Ammon's horn (tissue), 1 donor: ENCODE results near the gene NLRP6.
"Not testable (repeated sequence)": the region's sequence is repeated elsewhere in the genome, so short reads cannot be mapped to it uniquely, and the experiment has no call there.

Experiments used
- DNase-seq: peaks from one replicate; pipeline ENCODE4 v3.0.0-alpha.2; 2016; ENCODE audit warnings: low spot score

NLRP6 gene

DNA sequence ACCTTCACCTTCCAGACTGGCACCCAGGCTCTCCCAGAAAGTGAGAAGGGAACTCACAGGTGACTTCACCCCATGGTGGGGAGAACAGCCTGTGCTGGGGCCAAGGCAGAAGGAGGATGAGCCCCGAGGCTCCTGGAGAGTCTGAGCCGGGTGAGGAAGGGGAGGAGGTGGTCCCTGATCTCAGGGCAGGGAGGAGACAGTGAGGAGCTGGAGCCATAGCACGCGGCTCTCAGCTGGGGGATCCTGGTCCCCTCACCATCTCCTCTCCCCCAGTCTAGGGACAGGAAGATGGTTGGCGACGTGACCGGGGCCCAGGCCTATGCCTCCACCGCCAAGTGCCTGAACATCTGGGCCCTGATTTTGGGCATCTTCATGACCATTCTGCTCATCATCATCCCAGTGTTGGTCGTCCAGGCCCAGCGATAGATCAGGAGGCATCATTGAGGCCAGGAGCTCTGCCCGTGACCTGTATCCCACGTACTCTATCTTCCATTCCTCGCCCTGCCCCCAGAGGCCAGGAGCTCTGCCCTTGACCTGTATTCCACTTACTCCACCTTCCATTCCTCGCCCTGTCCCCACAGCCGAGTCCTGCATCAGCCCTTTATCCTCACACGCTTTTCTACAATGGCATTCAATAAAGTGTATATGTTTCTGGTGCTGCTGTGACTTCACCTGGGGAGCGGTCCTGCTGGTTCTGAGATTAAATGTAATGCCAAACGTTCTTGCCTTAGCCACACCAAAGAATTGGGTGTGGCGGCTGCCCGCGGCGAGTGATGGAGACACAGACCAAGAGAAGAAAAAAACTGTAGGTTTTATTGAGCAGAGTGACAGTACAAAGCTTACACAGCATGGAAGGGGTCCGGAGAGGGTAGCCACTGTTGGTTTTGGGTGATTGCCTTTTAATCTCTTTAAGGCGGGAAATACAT lies 30.8 kb downstream of the NLRP6 start:
- DNase-seq = not testable (repeated sequence)

DNA sequence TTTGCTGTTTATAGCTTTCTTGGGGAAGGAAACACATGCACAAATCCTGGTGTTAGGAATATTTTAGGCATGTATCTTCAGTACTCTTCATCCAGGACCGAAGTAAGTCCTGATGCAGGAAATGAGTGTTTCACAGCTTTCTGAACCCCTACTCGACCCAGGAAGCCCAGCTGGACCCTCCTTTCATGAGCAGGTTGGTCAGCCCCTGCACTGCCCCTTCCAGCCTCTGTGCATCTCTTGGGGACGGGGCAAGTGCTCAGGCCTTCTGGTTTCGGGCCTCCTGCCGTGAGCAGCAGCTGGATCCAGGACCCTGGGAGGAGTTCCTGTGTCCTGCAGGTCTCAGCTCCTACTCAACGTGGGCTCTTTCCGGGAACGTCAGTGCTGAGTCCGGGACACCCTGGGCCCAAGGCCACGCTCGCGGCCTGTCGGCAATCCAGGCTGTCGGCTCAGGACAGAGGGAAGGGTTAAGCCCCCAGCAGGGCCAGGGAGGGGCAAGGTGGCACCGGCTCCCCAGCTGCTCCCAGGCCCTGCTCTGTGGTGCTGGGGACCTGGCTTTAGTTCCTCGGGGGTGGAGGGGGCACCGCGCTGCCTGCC lies 31.9 kb downstream of the NLRP6 start:
- not testable (repeated sequence) for DNase-seq

DNA sequence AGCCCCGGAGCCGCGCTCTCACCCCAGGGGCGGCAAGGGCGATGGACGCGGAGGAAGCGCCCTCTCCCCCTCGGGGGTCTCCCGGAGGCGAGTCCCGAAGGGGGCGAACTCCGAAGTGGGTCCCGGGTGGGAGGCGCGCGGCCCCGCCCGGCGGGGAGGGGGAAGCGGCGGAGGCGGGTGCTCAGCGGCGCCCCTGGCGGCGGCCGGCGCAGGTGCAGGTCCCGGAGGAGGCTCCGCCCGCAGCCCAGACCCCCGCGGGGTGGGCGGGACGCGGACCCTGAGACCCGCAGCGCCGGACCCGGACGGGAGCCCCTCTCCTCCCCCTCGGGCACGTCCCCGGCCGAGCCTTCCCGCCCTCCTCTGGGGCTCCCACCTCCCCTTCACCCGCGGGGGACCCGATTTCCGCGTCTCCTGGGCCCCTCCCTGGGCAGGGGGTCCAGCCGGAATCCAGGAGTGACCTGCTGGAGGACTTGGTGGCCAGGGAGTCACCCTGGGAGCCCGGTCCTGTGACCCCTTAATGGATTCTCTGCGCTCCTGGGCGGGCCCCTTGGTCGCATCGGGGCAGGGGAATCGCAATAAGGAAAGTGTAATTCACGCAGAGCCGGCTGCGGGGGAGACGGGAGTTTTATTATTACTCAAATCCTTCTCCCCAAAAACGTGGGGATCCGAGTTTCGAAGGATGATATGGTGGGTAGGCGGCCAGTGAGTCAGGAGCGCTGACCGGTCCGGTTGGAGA lies 33.0 kb downstream of the NLRP6 start:
- not testable (repeated sequence) for DNase-seq

DNA sequence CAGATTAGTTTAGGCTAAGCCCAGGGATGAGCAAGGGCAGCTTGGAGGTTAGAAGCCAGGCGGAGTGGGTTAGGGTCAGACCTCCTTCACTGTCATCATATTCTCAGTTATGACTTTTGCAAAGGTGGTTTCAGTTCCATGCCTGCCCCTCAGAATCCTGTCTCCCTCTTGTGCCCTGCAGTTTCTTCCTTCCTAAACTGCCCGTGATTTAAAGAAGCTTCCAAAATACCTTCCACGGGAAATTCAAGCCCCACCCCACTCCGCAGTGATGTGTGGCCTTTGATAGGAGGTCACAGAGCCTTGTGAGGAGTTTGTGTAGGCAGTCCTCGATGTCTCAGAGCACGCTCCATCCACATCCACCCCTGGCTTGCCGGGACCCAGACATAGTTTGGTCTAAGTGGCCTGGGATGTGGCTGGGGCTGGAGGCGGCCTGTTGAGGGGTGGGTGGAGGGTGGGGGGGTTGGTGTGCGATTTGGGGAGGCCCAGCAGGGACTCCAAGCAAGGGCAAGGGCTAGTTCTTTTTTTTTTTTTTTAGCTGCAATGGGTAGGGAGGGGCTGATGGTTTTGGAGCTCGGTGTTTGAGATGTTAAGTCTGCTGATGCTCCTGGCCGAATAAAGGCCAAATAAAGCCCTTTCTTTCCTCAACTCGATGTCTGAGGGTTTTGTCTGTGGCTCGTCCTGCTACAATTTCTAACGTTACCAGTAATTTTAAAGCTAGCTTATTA lies 34.0 kb downstream of the NLRP6 start:
- no peak for DNase-seq

DNA sequence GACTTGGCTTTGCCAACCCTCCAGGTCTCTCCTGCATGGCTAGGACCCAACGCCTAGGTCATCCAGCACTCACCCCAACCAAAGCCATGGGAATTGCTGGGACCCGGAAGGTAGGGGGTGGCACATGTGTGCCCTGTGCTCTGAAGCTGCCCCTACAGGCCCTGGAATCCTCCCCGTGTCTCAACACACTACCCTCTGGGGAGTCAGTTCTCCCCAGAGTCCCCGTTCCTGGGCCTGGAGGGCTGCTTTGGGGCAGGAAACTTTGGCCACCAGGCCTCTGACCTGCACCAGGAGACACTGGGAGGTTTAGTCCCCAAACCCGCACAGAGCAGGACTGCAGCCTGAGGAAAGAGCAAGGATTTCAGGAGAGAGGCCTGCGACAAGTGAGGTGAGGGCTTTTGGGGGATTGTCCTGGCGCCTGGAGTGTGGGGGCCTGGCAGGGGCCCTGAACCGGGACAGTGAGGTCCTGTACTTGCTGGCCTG lies 35.1 kb downstream of the NLRP6 start:
- DNase-seq = no peak

DNA sequence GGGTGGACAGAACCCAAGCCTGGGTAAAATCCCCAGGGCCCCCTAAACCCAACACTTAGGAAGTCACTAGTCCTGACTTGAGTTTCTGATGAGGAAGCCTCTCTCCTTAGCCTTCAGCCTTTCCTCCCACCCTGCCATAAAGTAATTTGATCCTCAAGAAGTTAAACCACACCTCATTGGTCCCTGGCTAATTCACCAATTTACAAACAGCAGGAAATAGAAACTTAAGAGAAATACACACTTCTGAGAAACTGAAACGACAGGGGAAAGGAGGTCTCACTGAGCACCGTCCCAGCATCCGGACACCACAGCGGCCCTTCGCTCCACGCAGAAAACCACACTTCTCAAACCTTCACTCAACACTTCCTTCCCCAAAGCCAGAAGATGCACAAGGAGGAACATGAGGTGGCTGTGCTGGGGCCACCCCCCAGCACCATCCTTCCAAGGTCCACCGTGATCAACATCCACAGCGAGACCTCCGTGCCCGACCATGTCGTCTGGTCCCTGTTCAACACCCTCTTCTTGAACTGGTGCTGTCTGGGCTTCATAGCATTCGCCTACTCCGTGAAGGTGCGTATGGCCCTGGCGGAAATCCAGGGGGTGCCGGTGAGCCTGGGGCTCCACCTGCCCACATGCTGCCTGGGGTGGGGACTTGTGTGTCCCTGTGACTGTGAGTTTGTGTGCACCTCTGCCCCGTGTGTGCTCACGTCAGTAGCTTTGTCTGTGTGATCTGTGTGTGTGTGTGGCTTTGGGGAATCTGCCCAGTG lies 35.8 kb downstream of the NLRP6 start, which contains the start of gene IFITM1:
TSS of gene IFITM1 (plus strand) at position 254 of the 767 bp plus-strand sequence. CDS start at position 385, 131 bp downstream.
- DNase-seq = peak; percentile 37

DNA sequence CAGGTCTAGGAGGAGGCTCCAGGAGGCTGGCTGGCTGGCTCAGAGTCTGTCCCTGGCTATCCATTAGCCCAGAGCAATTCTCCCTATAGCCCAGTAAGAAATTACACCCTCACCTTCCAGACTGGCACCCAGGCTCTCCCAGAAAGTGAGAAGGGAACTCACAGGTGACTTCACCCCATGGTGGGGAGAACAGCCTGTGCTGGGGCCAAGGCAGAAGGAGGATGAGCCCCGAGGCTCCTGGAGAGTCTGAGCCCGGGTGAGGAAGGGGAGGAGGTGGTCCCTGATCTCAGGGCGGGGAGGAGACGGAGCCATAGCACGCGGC lies 36.3 kb downstream of the NLRP6 start:
- DNase-seq = not testable (repeated sequence)

DNA sequence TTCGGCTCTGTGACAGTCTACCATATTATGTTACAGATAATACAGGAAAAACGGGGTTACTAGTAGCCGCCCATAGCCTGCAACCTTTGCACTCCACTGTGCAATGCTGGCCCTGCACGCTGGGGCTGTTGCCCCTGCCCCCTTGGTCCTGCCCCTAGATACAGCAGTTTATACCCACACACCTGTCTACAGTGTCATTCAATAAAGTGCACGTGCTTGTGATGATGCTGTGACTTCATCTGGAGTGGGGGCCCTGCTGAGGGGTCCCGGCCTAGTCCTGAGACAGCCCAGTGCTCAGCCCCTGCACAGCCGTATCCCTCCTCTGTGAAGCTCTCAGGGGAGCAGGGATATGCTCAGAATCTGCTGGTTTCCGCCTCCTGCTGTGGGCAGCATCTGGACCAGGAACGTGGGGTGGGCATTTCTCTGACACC lies 36.9 kb downstream of the NLRP6 start:
- DNase-seq = no peak

DNA sequence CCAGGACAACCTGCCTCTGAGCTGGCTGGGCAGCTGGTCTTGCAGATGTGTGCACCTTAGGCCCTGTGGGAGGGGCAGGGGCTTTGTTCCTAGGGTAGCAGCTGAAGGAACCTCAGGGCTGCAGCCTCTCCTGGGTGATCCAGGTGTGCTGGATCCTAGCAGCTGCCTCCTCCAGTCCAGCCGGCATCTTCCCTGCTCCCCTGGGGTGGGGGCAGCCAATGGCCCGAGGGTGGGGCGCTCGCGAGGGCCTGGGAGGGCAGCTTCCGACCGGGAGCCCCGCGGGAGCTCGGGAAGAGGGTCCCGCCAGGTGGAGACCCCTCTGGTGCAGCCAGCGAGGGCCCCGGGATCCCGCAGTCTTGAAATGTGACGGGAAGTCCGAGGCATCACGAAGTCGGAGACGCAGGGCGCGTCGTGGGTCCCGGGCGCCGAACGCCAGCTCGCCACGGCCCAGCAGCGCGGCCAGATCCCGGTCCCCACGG lies 37.3 kb downstream of the NLRP6 start:
- DNase-seq = no peak

DNA sequence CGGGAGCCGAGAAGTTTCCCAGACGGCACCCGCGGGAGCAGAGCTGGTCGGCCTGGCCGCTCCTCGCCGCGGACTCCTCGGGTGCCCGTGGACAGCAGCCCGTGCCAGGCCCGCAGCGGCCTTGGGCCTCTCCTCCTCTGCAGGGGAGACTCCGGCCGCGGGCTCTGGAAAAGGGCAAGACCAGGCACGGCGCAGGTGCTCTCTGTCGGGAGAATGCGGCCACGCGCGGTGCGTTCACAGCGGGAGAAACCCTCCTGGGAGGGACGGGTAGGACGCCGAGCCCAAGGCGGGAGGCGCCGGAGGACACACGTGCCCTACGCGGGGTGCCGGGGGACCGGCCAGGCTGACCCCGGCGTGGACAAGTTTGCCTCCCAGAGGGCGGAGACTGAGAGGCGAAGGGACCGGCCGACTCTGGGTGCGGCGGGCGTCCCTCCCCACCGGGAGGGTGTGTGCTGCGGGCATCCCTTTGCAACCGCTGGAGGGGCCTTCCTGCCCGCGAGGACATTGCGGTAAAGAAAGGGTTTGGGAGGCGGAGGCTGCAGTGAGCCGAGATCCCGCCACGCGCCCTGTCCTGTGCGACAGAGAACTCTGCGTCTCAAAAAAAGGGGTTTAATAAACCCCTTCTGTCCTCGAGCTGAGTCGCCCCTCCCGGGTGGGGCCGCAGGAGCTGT lies 38.0 kb downstream of the NLRP6 start:
- DNase-seq = no peak

DNA sequence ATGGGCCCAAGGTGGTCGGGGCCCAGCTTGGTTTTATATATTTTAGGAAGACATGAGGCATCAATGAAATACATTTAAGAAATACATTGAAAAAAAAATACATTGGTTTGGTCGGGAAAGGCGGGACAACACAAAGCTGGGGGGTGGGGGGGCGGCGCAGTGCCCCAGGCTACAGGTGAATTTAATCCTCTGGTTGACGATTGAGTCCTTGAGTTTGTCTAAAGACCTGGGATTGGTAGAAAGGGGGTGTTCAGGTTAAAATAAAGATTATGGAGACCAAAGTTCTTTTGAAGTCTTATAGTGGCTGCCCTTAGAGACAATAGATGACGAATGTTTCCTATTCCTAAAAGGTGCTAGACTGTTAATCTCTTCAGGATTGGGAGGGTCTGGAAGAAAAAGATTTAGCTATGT lies 38.7 kb downstream of the NLRP6 start:
- no peak for DNase-seq

DNA sequence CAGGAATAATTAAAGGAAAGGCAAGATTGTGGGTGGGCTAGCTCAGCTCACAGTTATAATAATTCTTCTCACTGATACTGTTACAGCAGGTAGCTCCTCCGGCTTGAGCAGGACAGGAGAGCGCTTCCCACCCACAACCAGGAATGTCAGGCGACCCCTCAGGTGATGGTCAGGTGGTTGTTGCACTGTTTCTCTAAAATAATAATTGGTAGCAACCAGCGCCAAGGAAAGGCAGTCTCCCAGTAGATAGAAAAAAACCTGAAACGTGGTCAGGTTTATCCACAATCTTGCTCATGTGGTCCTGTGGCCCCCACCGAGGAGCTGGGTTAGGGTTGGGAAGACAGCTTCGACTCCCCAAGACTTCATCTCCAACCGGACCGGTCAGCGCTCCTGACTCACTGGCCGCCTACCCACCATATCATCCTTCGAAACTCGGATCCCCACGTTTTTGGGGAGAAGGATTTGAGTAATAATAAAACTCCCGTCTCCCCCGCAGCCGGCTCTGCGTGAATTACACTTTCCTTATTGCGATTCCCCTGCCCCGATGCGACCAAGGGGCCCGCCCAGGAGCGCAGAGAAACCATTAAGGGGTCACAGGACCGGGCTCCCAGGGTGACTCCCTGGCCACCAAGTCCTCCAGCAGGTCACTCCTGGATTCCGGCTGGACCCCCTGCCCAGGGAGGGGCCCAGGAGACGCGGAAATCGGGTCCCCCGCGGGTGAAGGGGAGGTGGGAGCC lies 39.6 kb downstream of the NLRP6 start:
- not testable (repeated sequence) for DNase-seq

DNA sequence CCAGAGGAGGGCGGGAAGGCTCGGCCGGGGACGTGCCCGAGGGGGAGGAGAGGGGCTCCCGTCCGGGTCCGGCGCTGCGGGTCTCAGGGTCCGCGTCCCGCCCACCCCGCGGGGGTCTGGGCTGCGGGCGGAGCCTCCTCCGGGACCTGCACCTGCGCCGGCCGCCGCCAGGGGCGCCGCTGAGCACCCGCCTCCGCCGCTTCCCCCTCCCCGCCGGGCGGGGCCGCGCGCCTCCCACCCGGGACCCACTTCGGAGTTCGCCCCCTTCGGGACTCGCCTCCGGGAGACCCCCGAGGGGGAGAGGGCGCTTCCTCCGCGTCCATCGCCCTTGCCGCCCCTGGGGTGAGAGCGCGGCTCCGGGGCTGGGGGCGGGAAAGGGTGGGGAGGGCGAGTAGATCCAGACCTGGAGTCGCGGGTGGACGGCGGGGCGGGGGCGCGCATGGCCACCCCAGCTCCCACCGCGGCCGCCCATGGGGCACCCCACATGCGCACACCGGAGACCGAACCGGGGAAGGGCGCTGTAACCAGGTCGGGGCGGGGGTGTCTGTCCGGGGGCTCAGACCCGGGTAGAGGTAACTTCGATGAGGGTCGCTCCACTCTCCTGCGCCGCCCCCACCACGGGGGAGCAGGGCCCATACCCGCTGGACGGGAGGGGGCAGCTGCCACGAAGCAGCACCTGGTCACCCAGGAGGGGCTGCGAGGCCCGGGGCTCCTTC lies 40.4 kb downstream of the NLRP6 start:
- not testable (repeated sequence) for DNase-seq

DNA sequence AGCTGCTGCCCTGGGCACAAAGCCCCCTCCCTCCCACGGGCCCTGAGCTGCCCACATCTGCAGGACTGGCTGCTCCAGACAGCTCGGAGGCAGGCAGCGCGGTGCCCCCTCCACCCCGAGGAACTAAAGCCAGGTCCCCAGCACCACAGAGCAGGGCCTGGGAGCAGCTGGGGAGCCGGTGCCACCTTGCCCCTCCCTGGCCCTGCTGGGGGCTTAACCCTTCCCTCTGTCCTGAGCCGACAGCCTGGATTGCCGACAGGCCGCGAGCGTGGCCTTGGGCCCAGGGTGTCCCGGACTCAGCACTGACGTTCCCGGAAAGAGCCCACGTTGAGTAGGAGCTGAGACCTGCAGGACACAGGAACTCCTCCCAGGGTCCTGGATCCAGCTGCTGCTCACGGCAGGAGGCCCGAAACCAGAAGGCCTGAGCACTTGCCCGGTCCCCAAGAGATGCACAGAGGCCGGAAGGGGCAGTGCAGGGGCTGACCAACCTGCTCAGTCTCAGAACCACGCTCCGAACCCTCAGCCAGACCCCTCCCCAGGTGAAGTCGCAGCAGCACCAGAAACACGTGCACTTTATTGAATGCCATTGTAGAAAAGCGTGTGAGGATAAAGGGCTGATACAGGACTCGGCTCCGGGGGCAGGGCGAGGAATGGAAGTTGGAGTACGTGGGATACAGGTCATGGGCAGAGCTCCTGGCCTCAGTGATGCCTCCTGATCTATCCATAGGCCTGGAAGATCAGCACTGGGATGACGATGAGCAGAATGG lies 41.1 kb downstream of the NLRP6 start:
- not testable (repeated sequence) for DNase-seq

DNA sequence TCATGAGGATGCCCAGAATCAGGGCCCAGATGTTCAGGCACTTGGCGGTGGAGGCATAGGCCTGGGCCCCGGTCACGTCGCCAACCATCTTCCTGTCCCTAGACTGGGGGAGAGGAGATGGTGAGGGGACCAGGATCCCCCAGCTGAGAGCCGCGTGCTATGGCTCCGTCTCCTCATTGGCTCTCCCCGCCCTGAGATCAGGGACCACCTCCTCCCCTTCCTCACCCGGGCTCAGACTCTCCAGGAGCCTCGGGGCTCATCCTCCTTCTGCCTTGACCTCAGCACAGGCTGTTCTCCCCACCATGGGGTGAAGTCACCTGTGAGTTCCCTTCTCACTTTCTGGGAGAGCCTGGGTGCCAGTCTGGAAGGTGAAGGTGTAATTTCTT lies 41.7 kb downstream of the NLRP6 start:
- not testable (repeated sequence) for DNase-seq

DNA sequence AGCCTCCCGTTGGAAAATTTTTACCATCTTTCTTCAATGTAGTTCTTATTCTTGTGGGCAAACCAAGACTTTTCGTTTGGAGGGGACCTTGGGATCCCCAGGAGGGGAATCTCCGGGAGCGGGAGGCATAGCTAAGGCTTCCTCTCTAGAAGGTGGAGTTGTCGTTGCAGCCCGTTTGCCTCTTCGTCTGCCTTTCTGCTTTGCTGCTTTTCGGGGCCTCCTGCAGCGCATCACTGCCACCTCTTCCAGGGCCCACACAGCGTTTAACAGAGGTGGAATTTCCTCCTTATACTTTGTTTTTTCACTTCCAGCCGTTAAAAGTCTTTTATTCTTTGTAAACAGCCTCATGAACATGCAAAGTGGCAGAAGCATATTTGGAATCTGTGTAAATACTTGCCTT lies 45.9 kb downstream of the NLRP6 start:
- DNase-seq = no peak

DNA sequence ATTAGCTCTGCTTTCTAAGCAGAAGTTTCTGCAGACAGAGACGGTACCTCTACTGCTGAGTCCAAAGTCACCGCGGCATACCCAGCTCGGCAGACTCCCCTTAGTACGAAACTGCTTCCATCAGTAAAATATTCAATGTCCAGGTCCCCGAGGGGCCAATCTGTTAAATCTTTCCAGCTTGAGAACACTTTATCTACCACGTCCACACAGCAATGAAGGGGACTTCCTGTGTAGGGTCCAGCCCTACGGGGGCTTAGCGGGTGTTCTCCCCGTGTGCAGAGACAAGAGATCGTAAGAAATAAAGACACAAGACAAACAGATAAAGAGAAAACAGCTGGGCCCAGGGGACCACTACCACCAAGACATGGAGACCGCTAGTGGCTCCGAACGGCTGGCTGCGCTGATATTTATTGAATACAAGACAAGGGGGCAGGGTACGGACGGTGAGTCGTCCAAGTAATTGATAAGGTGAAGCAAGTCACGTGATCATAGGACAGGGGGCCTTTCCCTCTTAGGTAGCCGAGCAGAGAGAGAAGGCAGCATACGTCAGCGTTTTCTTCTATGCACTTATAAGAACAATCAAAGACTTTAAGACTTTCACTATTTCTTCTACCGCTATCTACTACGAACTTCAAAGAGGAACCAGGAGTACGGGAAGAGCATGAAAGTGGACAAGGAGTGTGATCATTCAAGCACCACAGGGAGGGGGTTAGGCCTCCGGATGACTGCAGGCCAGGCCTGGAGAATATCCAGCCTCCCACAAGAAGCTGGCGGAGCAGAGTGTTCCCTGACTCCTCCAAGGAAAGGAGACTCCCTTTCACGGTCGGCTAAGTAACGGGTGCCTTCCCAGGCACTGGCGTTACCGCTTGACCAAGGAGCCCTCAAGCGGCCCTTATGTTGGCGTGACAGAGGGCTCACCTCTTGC lies 46.6 kb downstream of the NLRP6 start:
- DNase-seq = not testable (repeated sequence)
